ENCODE results near the gene ANTXR1. TPM values are rescaled to one million over a fixed set of nuclear protein-coding genes. Genes with fewer than 3 reads are reported as not detected.

ANTXR1 gene
- total and polyA plus RNA-seq, 9 of the 15 experiments (the other 6 are each of a cell fraction or from before 2014, with no cell fraction given) = 0.07 to 1.00 (median 0.54) TPM

GRCh38 chr2:69111076-69111475 is 98.1 kb downstream of the ANTXR1 start (continued):
- TF ChIP-seq MGA (IDR thresholded peaks at IDR 0.05) (no peak), HOXB6 (CRISPR knock-in tag; IDR thresholded peaks at IDR 0.05; ENCODE audit: borderline replicate concordance) (no peak), FOXJ3 (CRISPR knock-in tag; IDR thresholded peaks at IDR 0.05) (no peak), SMAD4 (CRISPR knock-in tag; conservative IDR thresholded peaks at IDR 0.05) (no peak), ARID1B (IDR thresholded peaks at IDR 0.05) (no peak), SMAD2 (IDR thresholded peaks at IDR 0.05; ENCODE audit: low read depth, low read length) (no peak), ZNF77 (CRISPR knock-in tag; IDR thresholded peaks at IDR 0.05) (no peak), GATAD2A (IDR thresholded peaks at IDR 0.05) (no peak), RBM34 (IDR thresholded peaks at IDR 0.05; ENCODE audit: borderline replicate concordance, insufficient read depth, low read length) (no peak), STAT5B (CRISPR knock-in tag; IDR thresholded peaks at IDR 0.05) (no peak), THRAP3 (IDR thresholded peaks at IDR 0.05; ENCODE audit: borderline replicate concordance) (no peak), PHB2 (IDR thresholded peaks at IDR 0.05; ENCODE audit: low read depth) (no peak), HNRNPH1 (optimal IDR thresholded peaks at IDR 0.05; ENCODE audit: low read depth, low read length) (no peak)
